Activated CD8-positive, alpha-beta T cell treated with anti-CD3 and anti-CD28 coated beads for 36 hours (primary cell): ENCODE data around the gene MIOX. TPM values are rescaled to one million over a fixed set of nuclear protein-coding genes. Genes with fewer than 3 reads are reported as not detected.

ENCODE experiments used
- ATAC-seq: fragments of 200-7000 bp; cut with Tn5 transposase; one replicate; pipeline ENCODE4 v1.10.0; 2021; ENCODE audit warnings: mild to moderate bottlenecking, moderate library complexity
- CTCF ChIA-PET: fragments of 350-600 bp; sonication (Branson Sonifier 250); formaldehyde crosslinking; loops from one replicate; lab custom pipeline; 2021; ENCODE audit warnings: antibody characterized with exemption; lab: Charles Lee
- POLR2A ChIA-PET: fragments of 350-600 bp; sonication (Branson Sonifier 250); formaldehyde crosslinking; loops from one replicate; lab custom pipeline; 2021; ENCODE audit warnings: antibody characterized with exemption; lab: Charles Lee
- DNase-seq: peaks from one replicate; pipeline ENCODE4 v3.0.0-alpha.2; 2020
- H3K27ac Mint-ChIP-seq: one replicate; pipeline ENCODE4 v1.8.0; 2021; ENCODE audit warnings: mild to moderate bottlenecking, mixed read lengths
- H3K27me3 Mint-ChIP-seq: one replicate; pipeline ENCODE4 v1.8.0; 2021; ENCODE audit warnings: mixed read lengths
- H3K36me3 Mint-ChIP-seq: one replicate; pipeline ENCODE4 v1.8.0; 2021; ENCODE audit warnings: low read depth, mixed read lengths
- H3K4me1 Mint-ChIP-seq: one replicate; pipeline ENCODE4 v1.8.0; 2021; ENCODE audit warnings: low read depth, mixed read lengths
- H3K4me3 Mint-ChIP-seq: one replicate; pipeline ENCODE4 v1.8.0; 2021; ENCODE audit warnings: mild to moderate bottlenecking, moderate library complexity, mixed read lengths
- H3K9me3 Mint-ChIP-seq: one replicate; pipeline ENCODE4 v1.8.0; 2021; ENCODE audit warnings: mixed read lengths
- CTCF ChIP-seq: fragments of 200-600 bp; IDR thresholded peaks from one replicate; pipeline ENCODE4 v1.8.0; 2022; ENCODE audit warnings: antibody characterized with exemption, mild to moderate bottlenecking
- intact Hi-C: fragments of 100-400 bp; cut with micrococcal nuclease; formaldehyde crosslinking; loops from one replicate; pipeline ENCODE4 v1.10.0; 2022
- total RNA-seq, 2 experiments: library from RNA; stranded (reverse); gene quantifications; one replicate each; pipeline ENCODE4 v1.2.3, GENCODE V29; 2021

Gene MIOX
- total RNA-seq, 2 experiments from 2014 or later: 0.29 TPM; not detected in 1

DNA sequence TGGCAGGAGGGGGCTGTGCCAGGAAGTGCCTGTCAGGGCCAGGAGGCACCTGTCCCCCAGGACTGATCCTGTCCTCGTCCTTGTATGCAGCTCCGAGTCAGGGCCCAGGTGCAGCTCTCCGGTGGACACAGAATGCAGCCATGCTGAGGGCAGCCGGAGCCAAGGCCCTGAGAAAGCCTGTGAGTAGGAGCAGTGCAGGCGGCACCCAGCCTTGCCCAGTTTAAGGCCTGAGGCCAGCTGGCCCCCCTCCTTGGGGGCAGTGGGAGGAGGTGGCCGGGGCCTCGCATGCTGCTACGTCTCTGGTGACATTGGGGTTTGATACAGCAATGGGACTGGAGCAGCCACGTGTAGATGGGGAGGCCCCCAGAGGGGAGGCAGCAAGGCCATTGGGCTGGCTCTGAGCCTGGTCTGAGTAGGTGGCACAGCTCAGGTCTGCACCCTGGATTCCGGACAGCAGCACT is 46.8 kb upstream of the MIOX start:
- ChIA-PET POLR2A (interaction anchor here (0.7 to 1.7 kb wide), 2 partner anchors 33 to 86 kb away, joined by 3 to 8 read pairs; no protein-coding TSS in a partner anchor), CTCF (interaction anchor here (1.6 kb wide), 1 partner anchor 58 kb away, joined by 5 read pairs; no protein-coding TSS in a partner anchor)
- peaks cover 12% of the 10 kb centered on the region for H3K36me3 Mint-ChIP-seq
- ATAC-seq: no peak
- no peak overlapping the region for H3K27ac Mint-ChIP-seq
- H3K27me3 Mint-ChIP-seq: no peaks in the 10 kb centered on the region
- no peak overlapping the region for H3K4me3 Mint-ChIP-seq
- TF ChIP-seq CTCF: no peak
- peaks cover 15% of the 10 kb centered on the region for H3K4me1 Mint-ChIP-seq
- intact Hi-C loops: no loop called here
- no peaks in the 10 kb centered on the region for H3K9me3 Mint-ChIP-seq
- DNase-seq: no peak

- Mint-ChIP-seq H3K36me3 (peaks cover 9% of the 10 kb centered on the region), H3K4me1 (peaks cover 23% of the 10 kb centered on the region), H3K27me3 (no peaks in the 10 kb centered on the region), H3K4me3 (no peak overlapping the region), H3K9me3 (no peaks in the 10 kb centered on the region), H3K27ac (peak overlapping the region; percentile 20)
- ChIA-PET CTCF (no interaction called here), POLR2A (interaction anchor here (1.7 kb wide), 1 partner anchor 33 kb away, joined by 8 read pairs; no protein-coding TSS in a partner anchor)
- intact Hi-C loops: no loop called here
- no peak for ATAC-seq
- TF ChIP-seq CTCF: no peak
- no peak for DNase-seq
These were observed 46.0 kb upstream of the MIOX start for GRCh38 chr22:50440544-50441249.

DNA sequence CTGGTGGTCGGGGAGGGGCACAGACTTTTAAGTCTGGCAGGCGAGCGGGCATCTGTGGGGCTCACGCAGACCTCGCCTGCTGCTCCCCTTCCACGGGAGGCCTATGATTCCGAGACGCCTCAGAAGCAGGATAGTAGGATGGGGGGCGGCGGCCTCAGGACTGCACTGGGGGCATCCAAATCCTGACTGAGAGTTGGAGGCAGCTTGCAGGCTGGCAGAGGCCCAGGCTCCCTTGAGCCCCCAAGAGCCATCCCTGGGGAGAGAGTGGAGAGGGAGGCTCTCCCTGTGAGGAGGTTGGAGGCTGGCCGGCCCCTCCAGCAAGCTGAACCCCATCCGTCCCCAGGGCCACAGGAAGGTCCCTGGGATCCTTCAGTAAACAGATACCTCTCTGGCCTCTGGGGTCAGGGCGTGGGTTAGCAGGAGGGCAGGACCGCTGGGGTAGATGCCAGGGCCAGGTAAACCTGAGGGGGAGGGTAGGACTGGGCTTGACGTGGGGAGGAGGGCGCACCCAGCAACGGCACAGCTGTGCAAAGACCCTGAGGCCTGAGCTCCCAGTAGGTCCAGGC is 45.1 kb upstream of the MIOX start:
- peaks cover 12% of the 10 kb centered on the region for H3K36me3 Mint-ChIP-seq
- no peak for TF ChIP-seq CTCF
- peaks cover 26% of the 10 kb centered on the region for H3K4me1 Mint-ChIP-seq
- intact Hi-C loops: no loop called here
- no peak for DNase-seq
- H3K4me3 Mint-ChIP-seq: no peak overlapping the region
- ATAC-seq: no peak
- H3K27ac Mint-ChIP-seq: peak overlapping the region; percentile 46
- H3K27me3 Mint-ChIP-seq: no peaks in the 10 kb centered on the region
- ChIA-PET POLR2A (interaction anchor here (0.6 kb wide), 1 partner anchor 220 kb away, joined by 3 read pairs; no protein-coding TSS in a partner anchor), CTCF (interaction anchor here (1.1 kb wide), 1 partner anchor 84 kb away, joined by 3 read pairs; no protein-coding TSS in a partner anchor)
- no peaks in the 10 kb centered on the region for H3K9me3 Mint-ChIP-seq

- H3K4me1 Mint-ChIP-seq: peaks cover 26% of the 10 kb centered on the region
- CTCF ChIA-PET: no interaction called here
These were observed 43.5 kb upstream of the MIOX start for GRCh38 chr22:50443197-50443596.

More at GRCh38 chr22:50443197-50443596, 43.5 kb upstream of the MIOX start:
- H3K9me3 Mint-ChIP-seq: no peaks in the 10 kb centered on the region
- H3K4me3 Mint-ChIP-seq: no peak overlapping the region
- ATAC-seq (no peak), DNase-seq (no peak)
- peaks cover 16% of the 10 kb centered on the region for H3K36me3 Mint-ChIP-seq
- POLR2A ChIA-PET: interaction anchor here (0.9 to 1.6 kb wide), 3 partner anchors 23 to 82 kb away, joined by 3 to 5 read pairs (median 3); partner anchors contain the start of gene SCO2
- peak overlapping the region; percentile 84 for H3K27ac Mint-ChIP-seq
- no peak for TF ChIP-seq CTCF
- H3K27me3 Mint-ChIP-seq: no peaks in the 10 kb centered on the region
- intact Hi-C loops: no loop called here
